PC-9 (cell line): ENCODE results near the gene SNAP23.

Source experiments
- EZH2 ChIP-seq: fragments of 200-600 bp; sonication (generic); IDR thresholded peaks from 2 replicates; pipeline ENCODE4 v1.8.0; 2017; ENCODE audit warnings: antibody characterized with exemption, low read depth
- TF ChIP-seq, protein P1 (sequence below): fragments of 200-600 bp; sonication (generic); conservative IDR thresholded peaks from 2 replicates; pipeline ENCODE4 v1.6.1; 2017; ENCODE audit warnings: mixed run types, antibody characterized with exemption, mild to moderate bottlenecking, moderate library complexity

DNA sequence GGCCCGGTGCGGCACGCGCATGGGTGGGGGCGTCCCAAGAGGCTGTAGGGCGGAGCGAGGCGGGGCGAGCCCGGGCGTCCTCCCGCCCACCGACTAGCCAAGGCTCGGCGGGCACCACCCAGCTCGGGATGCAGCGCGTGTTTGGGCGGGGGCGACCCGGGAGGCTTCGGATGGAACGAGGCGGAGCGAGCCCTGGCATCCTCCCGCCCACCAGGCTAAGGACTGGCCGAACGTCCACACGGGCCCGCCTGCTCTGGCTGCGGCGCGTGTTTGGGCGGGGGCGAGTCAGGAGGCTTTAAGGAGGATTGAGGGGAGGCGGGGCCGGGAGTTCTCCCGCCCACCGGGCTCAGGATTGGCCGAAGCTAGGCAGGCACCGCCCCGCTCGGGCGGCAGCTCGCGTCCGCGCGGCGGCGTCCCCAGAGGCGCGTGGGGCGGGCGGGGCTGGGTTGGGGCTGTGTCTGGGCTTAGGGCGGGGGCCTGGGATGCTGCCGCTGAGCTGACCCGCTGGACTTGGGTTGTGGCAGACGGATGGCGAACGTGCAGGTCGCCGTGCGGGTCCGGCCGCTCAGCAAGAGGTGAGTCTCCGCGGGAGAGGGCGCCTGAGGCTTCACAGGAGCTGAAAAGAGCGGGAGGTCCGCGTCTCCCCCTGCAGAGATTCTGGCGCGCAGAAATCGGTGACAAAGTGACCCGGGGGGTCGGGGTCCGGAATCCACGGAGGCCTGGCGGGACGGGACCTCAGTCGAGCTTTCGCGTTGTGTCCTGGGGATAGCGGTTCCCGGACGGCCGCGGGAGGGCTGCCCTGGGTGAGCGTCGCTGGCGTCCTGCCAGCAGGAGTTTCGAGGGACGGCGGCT lies 80.0 kb downstream of the SNAP23 start, which contains the start of gene STARD9:
- TF ChIP-seq EZH2: no peak
- TF ChIP-seq, protein P1, sequence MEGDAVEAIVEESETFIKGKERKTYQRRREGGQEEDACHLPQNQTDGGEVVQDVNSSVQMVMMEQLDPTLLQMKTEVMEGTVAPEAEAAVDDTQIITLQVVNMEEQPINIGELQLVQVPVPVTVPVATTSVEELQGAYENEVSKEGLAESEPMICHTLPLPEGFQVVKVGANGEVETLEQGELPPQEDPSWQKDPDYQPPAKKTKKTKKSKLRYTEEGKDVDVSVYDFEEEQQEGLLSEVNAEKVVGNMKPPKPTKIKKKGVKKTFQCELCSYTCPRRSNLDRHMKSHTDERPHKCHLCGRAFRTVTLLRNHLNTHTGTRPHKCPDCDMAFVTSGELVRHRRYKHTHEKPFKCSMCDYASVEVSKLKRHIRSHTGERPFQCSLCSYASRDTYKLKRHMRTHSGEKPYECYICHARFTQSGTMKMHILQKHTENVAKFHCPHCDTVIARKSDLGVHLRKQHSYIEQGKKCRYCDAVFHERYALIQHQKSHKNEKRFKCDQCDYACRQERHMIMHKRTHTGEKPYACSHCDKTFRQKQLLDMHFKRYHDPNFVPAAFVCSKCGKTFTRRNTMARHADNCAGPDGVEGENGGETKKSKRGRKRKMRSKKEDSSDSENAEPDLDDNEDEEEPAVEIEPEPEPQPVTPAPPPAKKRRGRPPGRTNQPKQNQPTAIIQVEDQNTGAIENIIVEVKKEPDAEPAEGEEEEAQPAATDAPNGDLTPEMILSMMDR: no peak
